ENCODE results near the gene ABR. TPM values are rescaled to one million over a fixed set of nuclear protein-coding genes. Genes with fewer than 3 reads are reported as not detected.

The ABR gene
- total RNA-seq, 2 donors from 2014 or later = 159 to 200 TPM

GRCh38 chr17:1096215-1096614 lies 83.6 kb downstream of the ABR start:
- peaks cover 48% of the 10 kb centered on the region for H3K36me3 ChIP-seq
- peak overlapping the region in 1 of 2 donors; percentile 17 for H3K27ac ChIP-seq
- no peak for DNase-seq (ENCODE audit: low spot score)
- ATAC-seq (ENCODE audit: insufficient number of reproducible peaks, low FRiP score, low read depth) = no peak
- no peaks in the 10 kb centered on the region for H3K27me3 ChIP-seq (replicated peaks; ENCODE audit: insufficient read depth)
- H3K4me3 ChIP-seq = no peak overlapping the region
- H3K9me3 ChIP-seq = no peaks in the 10 kb centered on the region
- TF ChIP-seq CTCF (IDR thresholded peaks at IDR 0.05) = no peak
- H3K4me1 ChIP-seq (ENCODE audit: control insufficient read depth in 1 of 2, low read depth in 2 of 2) = peaks cover 9 to 21% of the 10 kb centered on the region in 2 donors

- H3K36me3 ChIP-seq = peaks cover 52% of the 10 kb centered on the region
- no peaks in the 10 kb centered on the region for H3K9me3 ChIP-seq
- ATAC-seq (ENCODE audit: insufficient number of reproducible peaks, low FRiP score, low read depth) (no peak), DNase-seq (ENCODE audit: low spot score) (no peak)
- TF ChIP-seq CTCF (IDR thresholded peaks at IDR 0.05) = no peak
- peak overlapping the region in 1 of 2 donors; percentile 17 for H3K27ac ChIP-seq
- H3K4me3 ChIP-seq = no peak overlapping the region
- peaks cover 8 to 23% of the 10 kb centered on the region in 2 donors for H3K4me1 ChIP-seq (ENCODE audit: control insufficient read depth in 1 of 2, low read depth in 2 of 2)
- H3K27me3 ChIP-seq (replicated peaks; ENCODE audit: insufficient read depth) = no peaks in the 10 kb centered on the region
Measured at GRCh38 chr17:1095853-1096173, 84.0 kb downstream of the ABR start.

- Histone ChIP-seq H3K36me3 (peaks cover 56% of the 10 kb centered on the region), H3K9me3 (no peaks in the 10 kb centered on the region), H3K4me1 (ENCODE audit: control insufficient read depth in 1 of 2, low read depth in 2 of 2) (peaks cover 7 to 23% of the 10 kb centered on the region in 2 donors), H3K27me3 (replicated peaks; ENCODE audit: insufficient read depth) (no peaks in the 10 kb centered on the region), H3K4me3 (no peak overlapping the region), H3K27ac (peak overlapping the region in 1 of 2 donors; percentile 17)
- DNase-seq (ENCODE audit: low spot score) (no peak), ATAC-seq (ENCODE audit: insufficient number of reproducible peaks, low FRiP score, low read depth) (no peak)
- TF ChIP-seq CTCF (IDR thresholded peaks at IDR 0.05) = no peak
Measured at GRCh38 chr17:1095090-1095852, 84.5 kb downstream of the ABR start.

GRCh38 chr17:1094591-1094990 lies 85.2 kb downstream of the ABR start:
- Histone ChIP-seq H3K27me3 (replicated peaks; ENCODE audit: insufficient read depth) (no peaks in the 10 kb centered on the region), H3K27ac (no peak overlapping the region), H3K4me1 (ENCODE audit: control insufficient read depth in 1 of 2, low read depth in 2 of 2) (peaks cover 13 to 27% of the 10 kb centered on the region in 2 donors), H3K4me3 (no peak overlapping the region), H3K36me3 (peaks cover 50% of the 10 kb centered on the region), H3K9me3 (no peaks in the 10 kb centered on the region)
- TF ChIP-seq CTCF (IDR thresholded peaks at IDR 0.05) = no peak
- no peak for DNase-seq (ENCODE audit: low spot score)
- ATAC-seq (ENCODE audit: insufficient number of reproducible peaks, low FRiP score, low read depth) = no peak

GRCh38 chr17:1091900-1092299 lies 87.9 kb downstream of the ABR start:
- DNase-seq (ENCODE audit: low spot score) = no peak
- H3K36me3 ChIP-seq = peaks cover 43% of the 10 kb centered on the region
- no peaks in the 10 kb centered on the region for H3K9me3 ChIP-seq
- peak overlapping the region in 1 of 2 donors; percentile 89 for H3K27ac ChIP-seq
- no peak for ATAC-seq (ENCODE audit: insufficient number of reproducible peaks, low FRiP score, low read depth)
- no peak overlapping the region for H3K4me3 ChIP-seq
- H3K4me1 ChIP-seq (ENCODE audit: control insufficient read depth in 1 of 2, low read depth in 2 of 2) = peaks cover 28 to 52% of the 10 kb centered on the region in 2 donors
- no peaks in the 10 kb centered on the region for H3K27me3 ChIP-seq (replicated peaks; ENCODE audit: insufficient read depth)
- no peak for TF ChIP-seq CTCF (IDR thresholded peaks at IDR 0.05)
